RWPE2 (cell line): ENCODE measurements around the gene STAC2.

ENCODE experiments used
- ATAC-seq: fragments of 200-7000 bp; cut with Tn5 transposase; 3 replicates; pipeline ENCODE4 v1.9.1; 2021; ENCODE audit warnings: low read depth
- DNase-seq: peaks from one replicate; pipeline ENCODE4 v3.0.0-alpha.2; 2020; ENCODE audit warnings: low spot score
- H3K27ac ChIP-seq: fragments of 450-650 bp; 2 replicates; pipeline ENCODE4 v1.5.1; 2017; ENCODE audit warnings: mild to moderate bottlenecking; ENCODE audit not compliant: poor library complexity, severe bottlenecking
- H3K27me3 ChIP-seq: fragments of 250-450 bp; sonication (Bioruptor Pico); 2 replicates; pipeline ENCODE4 v1.5.1; 2021; ENCODE audit warnings: mild to moderate bottlenecking, moderate library complexity; ENCODE audit not compliant: insufficient read depth, poor library complexity, severe bottlenecking
- H3K36me3 ChIP-seq: fragments of 250-450 bp; sonication (Bioruptor Pico); 2 replicates; pipeline ENCODE4 v1.5.1; 2020; ENCODE audit warnings: low read depth, mild to moderate bottlenecking, moderate library complexity
- H3K4me1 ChIP-seq: fragments of 250-450 bp; sonication (Bioruptor Pico); 2 replicates; pipeline ENCODE4 v1.5.1; 2021; ENCODE audit warnings: mild to moderate bottlenecking, moderate library complexity; ENCODE audit not compliant: insufficient read depth, poor library complexity, severe bottlenecking
- H3K4me3 ChIP-seq: fragments of 250-450 bp; sonication (Bioruptor Pico); 2 replicates; pipeline ENCODE4 v1.5.1; 2021; ENCODE audit warnings: mild to moderate bottlenecking, moderate library complexity; ENCODE audit not compliant: severe bottlenecking
- H3K9me3 ChIP-seq: fragments of 250-450 bp; sonication (Bioruptor Pico); 2 replicates; pipeline ENCODE4 v1.5.1; 2021; ENCODE audit warnings: mild to moderate bottlenecking, moderate library complexity; ENCODE audit not compliant: severe bottlenecking
- TF ChIP-seq, protein P1 (sequence below): fragments of 450-650 bp; IDR thresholded peaks from one replicate; pipeline ENCODE4 v1.5.1; 2017; ENCODE audit warnings: mild to moderate bottlenecking, moderate library complexity; ENCODE audit not compliant: poor library complexity, severe bottlenecking

STAC2 gene

GRCh38 chr17:39221572-39221971, 4.2 kb downstream of the STAC2 start:
- no peak overlapping the region for H3K27ac ChIP-seq
- ATAC-seq = no peak
- H3K4me1 ChIP-seq = no peaks in the 10 kb centered on the region
- TF ChIP-seq, protein P1, sequence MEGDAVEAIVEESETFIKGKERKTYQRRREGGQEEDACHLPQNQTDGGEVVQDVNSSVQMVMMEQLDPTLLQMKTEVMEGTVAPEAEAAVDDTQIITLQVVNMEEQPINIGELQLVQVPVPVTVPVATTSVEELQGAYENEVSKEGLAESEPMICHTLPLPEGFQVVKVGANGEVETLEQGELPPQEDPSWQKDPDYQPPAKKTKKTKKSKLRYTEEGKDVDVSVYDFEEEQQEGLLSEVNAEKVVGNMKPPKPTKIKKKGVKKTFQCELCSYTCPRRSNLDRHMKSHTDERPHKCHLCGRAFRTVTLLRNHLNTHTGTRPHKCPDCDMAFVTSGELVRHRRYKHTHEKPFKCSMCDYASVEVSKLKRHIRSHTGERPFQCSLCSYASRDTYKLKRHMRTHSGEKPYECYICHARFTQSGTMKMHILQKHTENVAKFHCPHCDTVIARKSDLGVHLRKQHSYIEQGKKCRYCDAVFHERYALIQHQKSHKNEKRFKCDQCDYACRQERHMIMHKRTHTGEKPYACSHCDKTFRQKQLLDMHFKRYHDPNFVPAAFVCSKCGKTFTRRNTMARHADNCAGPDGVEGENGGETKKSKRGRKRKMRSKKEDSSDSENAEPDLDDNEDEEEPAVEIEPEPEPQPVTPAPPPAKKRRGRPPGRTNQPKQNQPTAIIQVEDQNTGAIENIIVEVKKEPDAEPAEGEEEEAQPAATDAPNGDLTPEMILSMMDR = no peak
- H3K9me3 ChIP-seq = no peaks in the 10 kb centered on the region
- peaks cover 11% of the 10 kb centered on the region for H3K27me3 ChIP-seq
- H3K36me3 ChIP-seq = no peaks in the 10 kb centered on the region
- no peak overlapping the region for H3K4me3 ChIP-seq
- no peak for DNase-seq

DNA sequence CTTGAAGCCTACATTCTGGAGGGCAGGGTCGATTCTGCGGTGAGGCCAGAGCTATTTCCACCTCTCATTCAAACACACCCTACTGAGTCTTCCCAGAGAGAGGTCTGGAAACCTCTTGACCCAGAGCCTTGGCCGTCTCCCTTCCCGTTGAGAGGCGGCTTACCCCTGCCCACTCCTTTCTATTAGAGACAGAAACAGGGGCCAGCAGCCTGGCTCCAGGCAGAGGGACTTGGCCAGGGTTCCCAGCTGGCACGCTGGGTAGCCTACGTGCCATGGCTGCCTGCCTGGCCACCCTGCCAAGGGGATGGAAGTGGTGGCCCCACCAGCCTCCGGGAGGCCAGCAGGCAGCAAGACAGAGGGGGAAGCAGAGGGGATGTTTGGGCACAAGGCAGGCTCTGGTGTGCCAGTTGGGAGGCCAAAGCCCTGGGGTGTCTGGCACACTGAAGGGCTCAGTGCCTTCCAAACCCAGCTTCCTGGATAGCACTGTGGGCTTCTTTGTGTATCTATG, 6.0 kb downstream of the STAC2 start:
- H3K9me3 ChIP-seq = no peaks in the 10 kb centered on the region
- no peak for ATAC-seq
- no peaks in the 10 kb centered on the region for H3K4me1 ChIP-seq
- H3K36me3 ChIP-seq = no peaks in the 10 kb centered on the region
- no peak overlapping the region for H3K4me3 ChIP-seq
- DNase-seq = no peak
- H3K27ac ChIP-seq = no peak overlapping the region
- no peaks in the 10 kb centered on the region for H3K27me3 ChIP-seq
- TF ChIP-seq, protein P1 = no peak

- DNase-seq = no peak
- H3K9me3 ChIP-seq = no peaks in the 10 kb centered on the region
- H3K36me3 ChIP-seq = no peaks in the 10 kb centered on the region
- no peak overlapping the region for H3K27ac ChIP-seq
- H3K4me1 ChIP-seq = no peaks in the 10 kb centered on the region
- no peak for ATAC-seq
- no peak overlapping the region for H3K4me3 ChIP-seq
- no peaks in the 10 kb centered on the region for H3K27me3 ChIP-seq
- TF ChIP-seq, protein P1 = no peak
Measured at GRCh38 chr17:39218906-39219305, 6.8 kb downstream of the STAC2 start.

DNA sequence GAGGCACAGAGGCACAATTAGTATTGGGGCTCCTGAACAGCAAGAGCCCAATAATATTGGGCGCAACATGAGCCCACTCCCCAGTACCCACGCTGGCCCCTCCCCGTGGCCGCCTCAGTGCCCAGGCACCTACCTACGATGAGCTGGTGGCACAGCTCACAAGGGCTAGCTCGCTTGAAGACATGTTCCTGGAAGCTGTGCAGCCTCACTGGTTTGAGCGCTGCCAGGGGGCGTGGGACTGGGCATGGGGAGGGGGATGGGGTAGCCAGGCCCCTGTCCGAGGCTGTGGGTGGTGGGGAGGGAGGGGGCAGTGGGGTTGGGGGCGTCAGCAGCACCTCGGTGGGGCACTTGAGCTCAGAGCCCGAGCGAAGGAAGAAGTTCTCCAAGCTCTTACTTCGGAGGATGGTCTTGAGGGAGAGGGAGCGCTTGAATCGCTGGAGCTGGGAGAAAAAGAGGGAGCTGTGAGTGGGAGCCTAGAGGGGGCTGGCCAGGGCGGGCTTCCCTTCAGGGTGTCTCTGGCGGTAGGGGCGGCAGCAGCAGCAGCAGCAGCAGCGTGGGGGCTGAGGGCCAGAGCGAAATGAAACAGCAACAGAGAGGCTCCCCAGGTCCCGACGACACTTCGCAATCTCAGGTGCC, 7.9 kb downstream of the STAC2 start:
- no peak overlapping the region for H3K27ac ChIP-seq
- ATAC-seq = no peak
- H3K36me3 ChIP-seq = no peaks in the 10 kb centered on the region
- H3K27me3 ChIP-seq = no peaks in the 10 kb centered on the region
- no peaks in the 10 kb centered on the region for H3K4me1 ChIP-seq
- DNase-seq = no peak
- H3K9me3 ChIP-seq = no peaks in the 10 kb centered on the region
- no peak overlapping the region for H3K4me3 ChIP-seq
- TF ChIP-seq, protein P1 = no peak

GRCh38 chr17:39213852-39214251, 11.9 kb downstream of the STAC2 start:
- no peak for DNase-seq
- TF ChIP-seq, protein P1 = no peak

More at GRCh38 chr17:39213852-39214251, 11.9 kb downstream of the STAC2 start:
- H3K9me3 ChIP-seq = no peaks in the 10 kb centered on the region
- ATAC-seq = peak; percentile 66
- no peaks in the 10 kb centered on the region for H3K27me3 ChIP-seq
- no peak overlapping the region for H3K4me3 ChIP-seq
- no peaks in the 10 kb centered on the region for H3K36me3 ChIP-seq
- no peak overlapping the region for H3K27ac ChIP-seq
- H3K4me1 ChIP-seq = peaks cover 4% of the 10 kb centered on the region
